ENCODE data around the gene CABP5.

DNA sequence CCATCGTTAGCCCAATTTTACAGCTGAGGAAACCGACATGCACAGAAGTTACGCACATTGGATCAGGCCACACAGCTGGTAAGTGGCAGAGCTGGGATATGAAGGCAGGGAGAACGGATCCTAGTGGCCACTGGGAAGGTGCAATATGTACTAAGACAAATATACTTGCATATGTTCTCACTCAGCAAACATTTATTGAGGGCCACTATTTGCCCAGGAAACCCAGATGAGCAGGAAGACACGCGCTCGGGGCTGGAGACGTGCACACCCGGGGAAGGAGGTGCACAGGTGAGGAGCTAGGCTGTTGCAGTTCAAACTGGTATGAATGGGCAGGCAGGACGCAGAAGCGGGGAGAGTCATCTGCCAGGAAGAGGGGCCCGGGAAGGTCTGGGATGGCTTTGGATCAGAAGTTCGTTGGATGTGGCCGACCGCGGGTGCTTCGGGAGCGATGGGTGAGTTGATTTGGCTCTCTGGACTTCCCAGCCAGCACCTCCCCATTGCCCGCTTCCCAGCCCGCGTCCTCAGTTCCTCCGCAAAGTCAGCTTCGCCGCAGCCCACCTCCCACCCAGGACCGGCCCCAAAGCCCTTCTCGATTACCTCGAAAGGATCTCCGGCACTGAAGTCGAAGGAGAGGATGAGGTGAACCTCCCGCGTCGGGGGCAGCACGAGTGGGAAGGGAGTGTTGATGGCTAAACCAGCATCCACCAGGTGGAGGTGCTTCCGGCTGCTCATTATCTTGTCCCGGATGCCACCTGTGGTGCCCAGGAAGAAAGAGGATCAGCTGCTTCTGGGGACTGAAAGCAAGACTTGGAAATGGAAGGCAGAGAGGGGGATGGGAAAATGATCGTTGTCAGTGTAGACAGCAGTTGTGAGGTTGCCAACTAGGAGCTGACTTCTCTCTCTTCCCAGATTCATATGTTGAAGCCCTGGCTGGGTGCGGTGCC, 17.8 kb upstream of the CABP5 start:
- TF ChIP-seq GATA2 (IDR thresholded peaks at IDR 0.05; ENCODE audit: low read depth, low read length), result no peak
- no peak for TF ChIP-seq GATA3 (IDR thresholded peaks at IDR 0.05; ENCODE audit: low read depth, low read length)
